ENCODE measurements around the gene CALD1.
A peak's percentile ranks its signal among the peaks of the same experiment; 100 is the strongest.

The CALD1 gene

GRCh38 chr7:134763960-134764359, 15.5 kb upstream of the CALD1 start:
- Histone ChIP-seq H3K27ac (ENCODE audit: low read depth, low read length, severe bottlenecking) (no peak overlapping the region), H3K4me3 (ENCODE audit: extremely low read depth, insufficient read depth, low read length, poor library complexity, severe bottlenecking) (no peak overlapping the region), H3K36me3 (ENCODE audit: control insufficient read depth, insufficient read depth, low read length) (no peaks in the 10 kb centered on the region), H3K4me1 (ENCODE audit: control insufficient read depth, insufficient read depth, low read length, poor library complexity, severe bottlenecking) (peaks cover 19% of the 10 kb centered on the region), H3K9me3 (ENCODE audit: control insufficient read depth, low read length) (no peaks in the 10 kb centered on the region)
- WGBS, 2 experiments (ENCODE audit: insufficient coverage in 2 of 2) = no CpG with 5 or more reads among the region's 1 CpG

GRCh38 chr7:134764365-134764764, 15.1 kb upstream of the CALD1 start:
- WGBS, 2 experiments (ENCODE audit: insufficient coverage in 2 of 2) = 100% methylated on average over 1 of the region's 1 CpG
- no peak overlapping the region for H3K27ac ChIP-seq (ENCODE audit: low read depth, low read length, severe bottlenecking)
- no peaks in the 10 kb centered on the region for H3K36me3 ChIP-seq (ENCODE audit: control insufficient read depth, insufficient read depth, low read length)
- no peak overlapping the region for H3K4me3 ChIP-seq (ENCODE audit: extremely low read depth, insufficient read depth, low read length, poor library complexity, severe bottlenecking)
- peaks cover 19% of the 10 kb centered on the region for H3K4me1 ChIP-seq (ENCODE audit: control insufficient read depth, insufficient read depth, low read length, poor library complexity, severe bottlenecking)
- H3K9me3 ChIP-seq (ENCODE audit: control insufficient read depth, low read length) = no peaks in the 10 kb centered on the region

GRCh38 chr7:134766779-134767519, 12.5 kb upstream of the CALD1 start:
- WGBS, 2 experiments (ENCODE audit: insufficient coverage in 2 of 2) = 91 to 95% methylated on average over 8 to 9 of the region's 15 CpGs
- peak overlapping the region; percentile 41 for H3K27ac ChIP-seq (ENCODE audit: low read depth, low read length, severe bottlenecking)
- no peak overlapping the region for H3K4me3 ChIP-seq (ENCODE audit: extremely low read depth, insufficient read depth, low read length, poor library complexity, severe bottlenecking)
- H3K4me1 ChIP-seq (ENCODE audit: control insufficient read depth, insufficient read depth, low read length, poor library complexity, severe bottlenecking) = peaks cover 11% of the 10 kb centered on the region
- H3K36me3 ChIP-seq (ENCODE audit: control insufficient read depth, insufficient read depth, low read length) = no peaks in the 10 kb centered on the region
- H3K9me3 ChIP-seq (ENCODE audit: control insufficient read depth, low read length) = no peaks in the 10 kb centered on the region

GRCh38 chr7:134767520-134768168, 11.8 kb upstream of the CALD1 start:
- Histone ChIP-seq H3K4me1 (ENCODE audit: control insufficient read depth, insufficient read depth, low read length, poor library complexity, severe bottlenecking) (peaks cover 11% of the 10 kb centered on the region), H3K36me3 (ENCODE audit: control insufficient read depth, insufficient read depth, low read length) (no peaks in the 10 kb centered on the region), H3K27ac (ENCODE audit: low read depth, low read length, severe bottlenecking) (no peak overlapping the region), H3K4me3 (ENCODE audit: extremely low read depth, insufficient read depth, low read length, poor library complexity, severe bottlenecking) (no peak overlapping the region), H3K9me3 (ENCODE audit: control insufficient read depth, low read length) (no peaks in the 10 kb centered on the region)
- 84 to 95% methylated on average over 4 of the region's 5 CpGs for WGBS, 2 experiments (ENCODE audit: insufficient coverage in 2 of 2)

- Histone ChIP-seq H3K27ac (ENCODE audit: low read depth, low read length, severe bottlenecking) (no peak overlapping the region), H3K4me3 (ENCODE audit: extremely low read depth, insufficient read depth, low read length, poor library complexity, severe bottlenecking) (no peak overlapping the region), H3K36me3 (ENCODE audit: control insufficient read depth, insufficient read depth, low read length) (no peaks in the 10 kb centered on the region), H3K4me1 (ENCODE audit: control insufficient read depth, insufficient read depth, low read length, poor library complexity, severe bottlenecking) (peaks cover 11% of the 10 kb centered on the region), H3K9me3 (ENCODE audit: control insufficient read depth, low read length) (no peaks in the 10 kb centered on the region)
- 85 to 89% methylated on average over 2 of the region's 4 CpGs for WGBS, 2 experiments (ENCODE audit: insufficient coverage in 2 of 2)
Observed at GRCh38 chr7:134768243-134768642, 11.2 kb upstream of the CALD1 start.

GRCh38 chr7:134770676-134771075, 8.8 kb upstream of the CALD1 start:
- Histone ChIP-seq H3K4me3 (ENCODE audit: extremely low read depth, insufficient read depth, low read length, poor library complexity, severe bottlenecking) (no peak overlapping the region), H3K4me1 (ENCODE audit: control insufficient read depth, insufficient read depth, low read length, poor library complexity, severe bottlenecking) (peaks cover 20% of the 10 kb centered on the region), H3K9me3 (ENCODE audit: control insufficient read depth, low read length) (no peaks in the 10 kb centered on the region), H3K27ac (ENCODE audit: low read depth, low read length, severe bottlenecking) (no peak overlapping the region), H3K36me3 (ENCODE audit: control insufficient read depth, insufficient read depth, low read length) (no peaks in the 10 kb centered on the region)
- WGBS, 2 experiments (ENCODE audit: insufficient coverage in 2 of 2) = 92% methylated on average over 4 of the region's 6 CpGs

GRCh38 chr7:134771111-134771510, 8.3 kb upstream of the CALD1 start:
- Histone ChIP-seq H3K9me3 (ENCODE audit: control insufficient read depth, low read length) (no peaks in the 10 kb centered on the region), H3K36me3 (ENCODE audit: control insufficient read depth, insufficient read depth, low read length) (no peaks in the 10 kb centered on the region), H3K4me3 (ENCODE audit: extremely low read depth, insufficient read depth, low read length, poor library complexity, severe bottlenecking) (no peak overlapping the region), H3K27ac (ENCODE audit: low read depth, low read length, severe bottlenecking) (no peak overlapping the region), H3K4me1 (ENCODE audit: control insufficient read depth, insufficient read depth, low read length, poor library complexity, severe bottlenecking) (peaks cover 20% of the 10 kb centered on the region)
- WGBS, 2 experiments (ENCODE audit: insufficient coverage in 2 of 2) = 80 to 96% methylated on average over 3 of the region's 3 CpGs

GRCh38 chr7:134771889-134772288, 7.5 kb upstream of the CALD1 start:
- H3K36me3 ChIP-seq (ENCODE audit: control insufficient read depth, insufficient read depth, low read length) = no peaks in the 10 kb centered on the region
- WGBS, 2 experiments (ENCODE audit: insufficient coverage in 2 of 2) = 70 to 75% methylated on average over 1 of the region's 2 CpGs
- H3K4me1 ChIP-seq (ENCODE audit: control insufficient read depth, insufficient read depth, low read length, poor library complexity, severe bottlenecking) = peaks cover 19% of the 10 kb centered on the region
- no peak overlapping the region for H3K27ac ChIP-seq (ENCODE audit: low read depth, low read length, severe bottlenecking)
- no peak overlapping the region for H3K4me3 ChIP-seq (ENCODE audit: extremely low read depth, insufficient read depth, low read length, poor library complexity, severe bottlenecking)
- H3K9me3 ChIP-seq (ENCODE audit: control insufficient read depth, low read length) = no peaks in the 10 kb centered on the region

- WGBS, 2 experiments (ENCODE audit: insufficient coverage in 2 of 2) = no CpG with 5 or more reads among the region's 3 CpGs
Observed at GRCh38 chr7:134772401-134772800, 7.0 kb upstream of the CALD1 start.

GRCh38 chr7:134773164-134773563, 6.3 kb upstream of the CALD1 start:
- H3K4me1 ChIP-seq (ENCODE audit: control insufficient read depth, insufficient read depth, low read length, poor library complexity, severe bottlenecking) = peaks cover 22% of the 10 kb centered on the region
- no peak overlapping the region for H3K27ac ChIP-seq (ENCODE audit: low read depth, low read length, severe bottlenecking)
- H3K4me3 ChIP-seq (ENCODE audit: extremely low read depth, insufficient read depth, low read length, poor library complexity, severe bottlenecking) = no peak overlapping the region
- no peaks in the 10 kb centered on the region for H3K9me3 ChIP-seq (ENCODE audit: control insufficient read depth, low read length)
- H3K36me3 ChIP-seq (ENCODE audit: control insufficient read depth, insufficient read depth, low read length) = no peaks in the 10 kb centered on the region
- WGBS, 2 experiments (ENCODE audit: insufficient coverage in 2 of 2) = 88 to 94% methylated on average over 3 to 4 of the region's 4 CpGs

More at GRCh38 chr7:134772401-134772800, 7.0 kb upstream of the CALD1 start:
- no peak overlapping the region for H3K4me3 ChIP-seq (ENCODE audit: extremely low read depth, insufficient read depth, low read length, poor library complexity, severe bottlenecking)
- H3K36me3 ChIP-seq (ENCODE audit: control insufficient read depth, insufficient read depth, low read length) = no peaks in the 10 kb centered on the region
- H3K9me3 ChIP-seq (ENCODE audit: control insufficient read depth, low read length) = no peaks in the 10 kb centered on the region
- H3K27ac ChIP-seq (ENCODE audit: low read depth, low read length, severe bottlenecking) = no peak overlapping the region
- H3K4me1 ChIP-seq (ENCODE audit: control insufficient read depth, insufficient read depth, low read length, poor library complexity, severe bottlenecking) = peaks cover 17% of the 10 kb centered on the region

GRCh38 chr7:134774119-134774518, 5.3 kb upstream of the CALD1 start:
- H3K36me3 ChIP-seq (ENCODE audit: control insufficient read depth, insufficient read depth, low read length) = no peaks in the 10 kb centered on the region

More at GRCh38 chr7:134774119-134774518, 5.3 kb upstream of the CALD1 start:
- H3K4me1 ChIP-seq (ENCODE audit: control insufficient read depth, insufficient read depth, low read length, poor library complexity, severe bottlenecking) = peaks cover 31% of the 10 kb centered on the region
- WGBS, 2 experiments (ENCODE audit: insufficient coverage in 2 of 2) = 80 to 100% methylated on average over 1 to 3 of the region's 3 CpGs
- H3K27ac ChIP-seq (ENCODE audit: low read depth, low read length, severe bottlenecking) = peak overlapping the region; percentile 77
- no peaks in the 10 kb centered on the region for H3K9me3 ChIP-seq (ENCODE audit: control insufficient read depth, low read length)
- H3K4me3 ChIP-seq (ENCODE audit: extremely low read depth, insufficient read depth, low read length, poor library complexity, severe bottlenecking) = no peak overlapping the region

Measured in mesodermal cell (in vitro differentiated cells).